HEK293T (cell line): ENCODE measurements around the gene GATB.

ENCODE experiments used
- ARNT ChIP-seq: fragments of 450-650 bp; IDR thresholded peaks from 2 replicates; pipeline ENCODE4 v1.6.1; 2017; ENCODE audit warnings: mild to moderate bottlenecking
- BHLHE40 ChIP-seq: fragments of 450-650 bp; IDR thresholded peaks from 2 replicates; pipeline ENCODE4 v1.6.1; 2016; ENCODE audit warnings: mild to moderate bottlenecking, moderate library complexity, borderline replicate concordance
- CTBP1 ChIP-seq: fragments of 450-650 bp; IDR thresholded peaks from 2 replicates; pipeline ENCODE4 v1.6.1; 2016; ENCODE audit warnings: borderline replicate concordance
- ELF4 ChIP-seq: fragments of 450-650 bp; IDR thresholded peaks from 2 replicates; pipeline ENCODE4 v1.6.1; 2017; ENCODE audit warnings: antibody characterized with exemption
- FOXA1 ChIP-seq: fragments of 450-650 bp; IDR thresholded peaks from 2 replicates; pipeline ENCODE4 v1.6.1; 2016; ENCODE audit warnings: mild to moderate bottlenecking
- FOXK2 ChIP-seq: fragments of 450-650 bp; IDR thresholded peaks from 2 replicates; pipeline ENCODE4 v1.6.1; 2016; ENCODE audit warnings: mild to moderate bottlenecking
- L3MBTL2 ChIP-seq: fragments of 450-650 bp; conservative IDR thresholded peaks from 2 replicates; pipeline ENCODE4 v1.6.1; 2016; ENCODE audit warnings: mild to moderate bottlenecking
- LEF1 ChIP-seq: fragments of 450-650 bp; IDR thresholded peaks from 2 replicates; pipeline ENCODE4 v1.6.1; 2017; ENCODE audit warnings: mild to moderate bottlenecking, borderline replicate concordance
- NFRKB ChIP-seq: fragments of 450-650 bp; IDR thresholded peaks from 2 replicates; pipeline ENCODE4 v1.6.1; 2016; ENCODE audit warnings: mild to moderate bottlenecking, moderate library complexity
- PKNOX1 ChIP-seq: fragments of 450-650 bp; IDR thresholded peaks from 2 replicates; pipeline ENCODE4 v1.6.1; 2016
- SP1 ChIP-seq: fragments of 450-650 bp; IDR thresholded peaks from 2 replicates; pipeline ENCODE4 v1.6.1; 2017
- SUZ12 ChIP-seq: fragments of 450-650 bp; IDR thresholded peaks from 2 replicates; pipeline ENCODE4 v1.6.1; 2016; ENCODE audit warnings: mild to moderate bottlenecking

DNA sequence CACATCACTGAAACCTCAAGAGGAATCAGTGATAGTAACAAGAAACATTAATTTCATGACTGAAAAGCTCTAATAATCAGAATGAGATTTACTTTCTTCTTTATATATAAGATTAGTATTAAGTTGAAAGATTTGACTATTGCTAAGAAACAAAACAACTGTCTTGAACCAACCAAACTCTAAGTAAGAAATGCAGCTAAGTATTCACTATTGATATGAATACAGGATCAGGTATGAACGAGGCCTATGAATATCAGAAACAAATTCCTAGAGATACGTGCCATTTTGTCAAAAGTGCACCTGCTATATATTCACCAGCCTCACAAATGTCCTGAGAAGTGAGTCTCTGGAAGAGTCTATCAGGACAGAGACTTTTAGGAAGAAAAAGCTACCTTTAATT, 32.1 kb downstream of the GATB start:
- TF ChIP-seq FOXK2 (no peak), BHLHE40 (no peak), LEF1 (no peak), NFRKB (no peak), ELF4 (no peak), FOXA1 (no peak), ARNT (no peak), SP1 (no peak), L3MBTL2 (no peak), CTBP1 (no peak), PKNOX1 (no peak), SUZ12 (no peak)
